GM23248 (cell line): Measurements from ENCODE around the gene COX7B2. TPM values are rescaled to one million over a fixed set of nuclear protein-coding genes. Genes with fewer than 3 reads are reported as not detected.

Source experiments
- DNase-seq: peaks from one replicate; pipeline ENCODE4 v3.0.0-alpha.2; 2015
- H2AFZ ChIP-seq: fragments of 200-600 bp; sonication (generic); 2 replicates; pipeline ENCODE4 v1.6.1; 2016; ENCODE audit warnings: antibody characterized with exemption
- H3F3A ChIP-seq: fragments of 200-600 bp; sonication (generic); 2 replicates; pipeline ENCODE4 v1.6.1; 2016; ENCODE audit warnings: mild to moderate bottlenecking, antibody characterized with exemption, mixed run types; ENCODE audit not compliant: insufficient read depth
- H3K27ac ChIP-seq: fragments of 200-600 bp; sonication (generic); 2 replicates; pipeline ENCODE4 v1.5.1; 2016; ENCODE audit warnings: mild to moderate bottlenecking
- H3K27me3 ChIP-seq: fragments of 200-600 bp; sonication (generic); replicated peaks from 2 replicates; pipeline ENCODE4 v1.6.1; 2016; ENCODE audit warnings: mild to moderate bottlenecking; ENCODE audit not compliant: insufficient read depth
- H3K36me3 ChIP-seq: fragments of 200-600 bp; sonication (generic); 2 replicates; pipeline ENCODE4 v1.6.1; 2016; ENCODE audit warnings: low read depth, mild to moderate bottlenecking
- H3K4me1 ChIP-seq: fragments of 200-600 bp; sonication (generic); 2 replicates; pipeline ENCODE4 v1.6.1; 2016; ENCODE audit warnings: mild to moderate bottlenecking; ENCODE audit not compliant: insufficient read depth
- H3K4me2 ChIP-seq: fragments of 200-600 bp; sonication (generic); one replicate; pipeline ENCODE4 v1.6.1; 2016; ENCODE audit warnings: mild to moderate bottlenecking; ENCODE audit not compliant: unreplicated experiment
- H3K4me3 ChIP-seq: fragments of 200-600 bp; sonication (generic); 2 replicates; pipeline ENCODE4 v1.5.1; 2016; ENCODE audit warnings: mild to moderate bottlenecking
- H3K79me2 ChIP-seq: fragments of 200-600 bp; sonication (generic); 2 replicates; pipeline ENCODE4 v1.6.1; 2016; ENCODE audit warnings: mild to moderate bottlenecking; ENCODE audit not compliant: insufficient read depth
- H3K9ac ChIP-seq: fragments of 200-600 bp; sonication (generic); 2 replicates; pipeline ENCODE4 v1.6.1; 2016; ENCODE audit warnings: mild to moderate bottlenecking
- H3K9me2 ChIP-seq: fragments of 200-600 bp; sonication (generic); 2 replicates; pipeline ENCODE4 v1.6.1; 2016; ENCODE audit warnings: mixed run types, mild to moderate bottlenecking, moderate library complexity; ENCODE audit not compliant: insufficient read depth
- H3K9me3 ChIP-seq: fragments of 200-600 bp; sonication (generic); one replicate; pipeline ENCODE4 v1.6.1; 2017; ENCODE audit warnings: low read depth
- H4K20me1 ChIP-seq: fragments of 200-600 bp; sonication (generic); 2 replicates; pipeline ENCODE4 v1.6.0; 2016; ENCODE audit not compliant: insufficient read depth
- EZH2 ChIP-seq: fragments of 200-600 bp; sonication (generic); IDR thresholded peaks from 2 replicates; pipeline ENCODE4 v1.6.1; 2018; ENCODE audit warnings: antibody characterized with exemption, mild to moderate bottlenecking; ENCODE audit not compliant: insufficient read depth, poor library complexity, severe bottlenecking
- EZH2phosphoT487 ChIP-seq: fragments of 200-600 bp; sonication (generic); IDR thresholded peaks from 2 replicates; pipeline ENCODE4 v1.6.1; 2018; ENCODE audit warnings: antibody characterized with exemption, moderate library complexity, mild to moderate bottlenecking, low read depth; ENCODE audit not compliant: insufficient read depth
- WGBS, 2 experiments: methylation state at CpG; one replicate each; pipeline ENCODE4 v1.1.6; 2015 to 2017; ENCODE audit warnings: low lambda C conversion rate in 2 of 2, low coverage in 1 of 2; ENCODE audit errors: missing lambda C conversion rate in 2 of 2; 5-methylcytosine and 5-hydroxymethylcytosine counted together
- in situ Hi-C: fragments of 300-500 bp; cut with MboI; formaldehyde crosslinking; loops from 2 replicates; pipeline ENCODE4 v1.15.0; 2020
- polyA plus RNA-seq: library from polyadenylated mRNA; unstranded; fragments of >200 nt; fragmentation: Nextera tagmentation; extraction: Ambion mirVana; gene quantifications from 2 replicates; pipeline ENCODE4 v1.2.1, GENCODE V29; 2016
- total RNA-seq: library from RNA; depleted of rRNA; stranded (reverse); fragments of >200 nt; shearing (Covaris generic); gene quantifications from 2 replicates; pipeline ENCODE4 v1.2.3, GENCODE V29; 2014

The COX7B2 gene
- total and polyA plus RNA-seq, 2 experiments from 2014 or later: not detected

GRCh38 chr4:46886711-46887110, 22.3 kb downstream of the COX7B2 start:
- in situ Hi-C loops: no loop called here
- H3K4me2 ChIP-seq: no peak overlapping the region
- H4K20me1 ChIP-seq: no peaks in the 10 kb centered on the region
- WGBS, 2 experiments: 6 to 11% methylated on average over 2 of the region's 2 CpGs
- no peak overlapping the region for H3K4me3 ChIP-seq
- no peaks in the 10 kb centered on the region for H3F3A ChIP-seq
- H3K79me2 ChIP-seq: no peaks in the 10 kb centered on the region
- TF ChIP-seq EZH2phosphoT487 (no peak), EZH2 (no peak)
- no peak overlapping the region for H2AFZ ChIP-seq
- H3K27ac ChIP-seq: no peak overlapping the region
- H3K9me2 ChIP-seq: no peaks in the 10 kb centered on the region
- peak; percentile 20 for DNase-seq
- H3K9ac ChIP-seq: no peak overlapping the region
- H3K4me1 ChIP-seq: no peaks in the 10 kb centered on the region
- no peaks in the 10 kb centered on the region for H3K36me3 ChIP-seq
- H3K27me3 ChIP-seq: no peaks in the 10 kb centered on the region
- H3K9me3 ChIP-seq: no peaks in the 10 kb centered on the region

GRCh38 chr4:46878641-46879040, 30.4 kb downstream of the COX7B2 start:
- no peak overlapping the region for H3K27ac ChIP-seq
- no peaks in the 10 kb centered on the region for H3K36me3 ChIP-seq
- no peak overlapping the region for H3K4me3 ChIP-seq
- no peaks in the 10 kb centered on the region for H3K79me2 ChIP-seq
- no peak for DNase-seq
- no peaks in the 10 kb centered on the region for H3K9me2 ChIP-seq
- no peaks in the 10 kb centered on the region for H3K27me3 ChIP-seq
- TF ChIP-seq EZH2 (no peak), EZH2phosphoT487 (no peak)
- H3K9ac ChIP-seq: no peak overlapping the region
- in situ Hi-C loops: no loop called here
- H3F3A ChIP-seq: no peaks in the 10 kb centered on the region
- 65 to 68% methylated on average over 3 of the region's 3 CpGs for WGBS, 2 experiments
- H3K4me1 ChIP-seq: no peaks in the 10 kb centered on the region
- no peak overlapping the region for H3K4me2 ChIP-seq
- no peak overlapping the region for H2AFZ ChIP-seq
- no peaks in the 10 kb centered on the region for H4K20me1 ChIP-seq
- no peaks in the 10 kb centered on the region for H3K9me3 ChIP-seq

GRCh38 chr4:46874811-46875210, 34.2 kb downstream of the COX7B2 start:
- no peaks in the 10 kb centered on the region for H3K36me3 ChIP-seq
- H3K4me3 ChIP-seq: no peak overlapping the region
- no peaks in the 10 kb centered on the region for H3K9me2 ChIP-seq
- no peaks in the 10 kb centered on the region for H3F3A ChIP-seq
- no peaks in the 10 kb centered on the region for H3K27me3 ChIP-seq
- H3K79me2 ChIP-seq: no peaks in the 10 kb centered on the region
- H3K9me3 ChIP-seq: no peaks in the 10 kb centered on the region
- in situ Hi-C loops: no loop called here
- no peak overlapping the region for H2AFZ ChIP-seq
- no peak overlapping the region for H3K9ac ChIP-seq
- TF ChIP-seq EZH2phosphoT487 (no peak), EZH2 (no peak)
- no peak for DNase-seq
- H3K27ac ChIP-seq: no peak overlapping the region
- no peak overlapping the region for H3K4me2 ChIP-seq
- 12 to 26% methylated on average over 1 of the region's 1 CpG for WGBS, 2 experiments
- H3K4me1 ChIP-seq: no peaks in the 10 kb centered on the region
- no peaks in the 10 kb centered on the region for H4K20me1 ChIP-seq

GRCh38 chr4:46870411-46870810, 38.6 kb downstream of the COX7B2 start:
- DNase-seq: no peak
- Histone ChIP-seq H3K4me3 (no peak overlapping the region), H3K36me3 (no peaks in the 10 kb centered on the region), H3K4me2 (no peak overlapping the region), H3K9me3 (no peaks in the 10 kb centered on the region), H3K79me2 (no peaks in the 10 kb centered on the region), H3K27me3 (no peaks in the 10 kb centered on the region), H2AFZ (no peak overlapping the region), H3K4me1 (no peaks in the 10 kb centered on the region), H4K20me1 (no peaks in the 10 kb centered on the region), H3K9me2 (no peaks in the 10 kb centered on the region), H3K27ac (no peak overlapping the region), H3K9ac (no peak overlapping the region), H3F3A (no peaks in the 10 kb centered on the region)
- in situ Hi-C loops: no loop called here
- TF ChIP-seq EZH2 (no peak), EZH2phosphoT487 (no peak)
- 12 to 25% methylated on average over 2 of the region's 2 CpGs for WGBS, 2 experiments

GRCh38 chr4:46856333-46856732, 52.7 kb downstream of the COX7B2 start:
- Histone ChIP-seq H3K79me2 (no peaks in the 10 kb centered on the region), H3K4me1 (no peaks in the 10 kb centered on the region), H3K9me2 (no peaks in the 10 kb centered on the region), H4K20me1 (no peaks in the 10 kb centered on the region), H3K9ac (no peak overlapping the region), H3F3A (no peaks in the 10 kb centered on the region), H3K9me3 (no peaks in the 10 kb centered on the region), H3K27ac (no peak overlapping the region), H3K27me3 (no peaks in the 10 kb centered on the region; the same call in 1 of the 2 replicates), H3K4me2 (no peak overlapping the region), H2AFZ (no peak overlapping the region), H3K36me3 (no peaks in the 10 kb centered on the region), H3K4me3 (no peak overlapping the region)
- TF ChIP-seq EZH2phosphoT487 (no peak), EZH2 (no peak)
- in situ Hi-C loops: no loop called here
- DNase-seq: no peak
